Calu3 (cell line): ENCODE measurements around the gene MYO1B. TPM values are rescaled to one million over a fixed set of nuclear protein-coding genes. Genes with fewer than 3 reads are reported as not detected.

Experiments used
- BruUV-seq: library from RNA; stranded (reverse); fragments of 400-500 nt; replicated peaks from 2 replicates; lab custom pipeline; 2021; lab: Mats Ljungman, UMichigan
- CTCF ChIA-PET: fragments of 300-600 bp; sonication (Branson Sonifier 250); formaldehyde crosslinking; loops from one replicate; lab custom pipeline; 2022; ENCODE audit warnings: antibody characterized with exemption; lab: Charles Lee
- DNase-seq: peaks from one replicate; pipeline ENCODE4 v3.0.0; 2022
- H3K27ac Mint-ChIP-seq: one replicate; pipeline ENCODE4 v1.8.0; 2022; ENCODE audit warnings: mixed read lengths; ENCODE audit not compliant: unreplicated experiment
- H3K27me3 Mint-ChIP-seq: one replicate; pipeline ENCODE4 v1.8.0; 2022; ENCODE audit warnings: mixed read lengths; ENCODE audit not compliant: unreplicated experiment
- H3K36me3 Mint-ChIP-seq: one replicate; pipeline ENCODE4 v1.8.0; 2022; ENCODE audit warnings: mild to moderate bottlenecking, moderate library complexity, mixed read lengths; ENCODE audit not compliant: insufficient read depth, unreplicated experiment
- H3K4me1 Mint-ChIP-seq: one replicate; pipeline ENCODE4 v1.8.0; 2022; ENCODE audit warnings: mild to moderate bottlenecking, low read depth, mixed read lengths; ENCODE audit not compliant: unreplicated experiment
- H3K4me3 Mint-ChIP-seq: one replicate; pipeline ENCODE4 v1.8.0; 2022; ENCODE audit warnings: mild to moderate bottlenecking, low read depth, moderate library complexity, mixed read lengths; ENCODE audit not compliant: unreplicated experiment
- H3K9me3 Mint-ChIP-seq: one replicate; pipeline ENCODE4 v1.8.0; 2022; ENCODE audit warnings: low read depth, mixed read lengths; ENCODE audit not compliant: unreplicated experiment
- CTCF ChIP-seq: fragments of 200-600 bp; IDR thresholded peaks from one replicate; pipeline ENCODE4 v1.8.0; 2022; ENCODE audit warnings: antibody characterized with exemption; ENCODE audit not compliant: unreplicated experiment
- intact Hi-C: fragments of 100-400 bp; cut with micrococcal nuclease; formaldehyde crosslinking; loops from one replicate; pipeline ENCODE4 v1.10.0; 2022; ENCODE audit not compliant: unreplicated experiment
- total RNA-seq: library from RNA; stranded (reverse); gene quantifications from 2 replicates; pipeline ENCODE4 v1.2.3, GENCODE V29; 2022

MYO1B gene
- total RNA-seq, 1 experiment from 2014 or later, result 64.5 TPM

GRCh38 chr2:191421950-191422349 lies 176.7 kb downstream of the MYO1B start:
- no peak overlapping the region for H3K27ac Mint-ChIP-seq
- intact Hi-C loops, result no loop called here
- CTCF ChIA-PET, result interaction anchor here (1.0 kb wide), 1 partner anchor 203 kb away, joined by 3 read pairs; no protein-coding TSS in a partner anchor

GRCh38 chr2:191427031-191427430 lies 181.8 kb downstream of the MYO1B start:
- intact Hi-C loops, result no loop called here
- Mint-ChIP-seq H3K27ac (no peak overlapping the region), H3K36me3 (no peaks in the 10 kb centered on the region), H3K27me3 (no peaks in the 10 kb centered on the region), H3K4me1 (no peaks in the 10 kb centered on the region), H3K4me3 (no peak overlapping the region), H3K9me3 (no peaks in the 10 kb centered on the region)
- no peak for TF ChIP-seq CTCF
- BruUV-seq, result no TSS peak
- DNase-seq, result no peak
- CTCF ChIA-PET, result no interaction called here

More at GRCh38 chr2:191421950-191422349, 176.7 kb downstream of the MYO1B start:
- Mint-ChIP-seq H3K4me3 (no peak overlapping the region), H3K9me3 (no peaks in the 10 kb centered on the region), H3K27me3 (no peaks in the 10 kb centered on the region), H3K4me1 (no peaks in the 10 kb centered on the region), H3K36me3 (peaks cover 3% of the 10 kb centered on the region)
- no peak for DNase-seq
- BruUV-seq, result no TSS peak
- no peak for TF ChIP-seq CTCF

- Mint-ChIP-seq H3K27me3 (no peaks in the 10 kb centered on the region), H3K4me1 (no peaks in the 10 kb centered on the region), H3K27ac (no peak overlapping the region), H3K36me3 (no peaks in the 10 kb centered on the region), H3K9me3 (no peaks in the 10 kb centered on the region), H3K4me3 (no peak overlapping the region)
- CTCF ChIA-PET, result no interaction called here
- BruUV-seq, result TSS peak; percentile 4
- TF ChIP-seq CTCF, result no peak
- no peak for DNase-seq
- intact Hi-C loops, result no loop called here
These were observed 182.9 kb downstream of the MYO1B start for GRCh38 chr2:191428141-191428540.

GRCh38 chr2:191430476-191430875 lies 185.3 kb downstream of the MYO1B start:
- BruUV-seq, result no TSS peak
- H3K4me3 Mint-ChIP-seq, result no peak overlapping the region
- CTCF ChIA-PET, result no interaction called here
- no peaks in the 10 kb centered on the region for H3K27me3 Mint-ChIP-seq
- no peak for DNase-seq
- H3K9me3 Mint-ChIP-seq, result no peaks in the 10 kb centered on the region
- no peak overlapping the region for H3K27ac Mint-ChIP-seq
- no peaks in the 10 kb centered on the region for H3K4me1 Mint-ChIP-seq
- intact Hi-C loops, result no loop called here
- no peak for TF ChIP-seq CTCF
- no peaks in the 10 kb centered on the region for H3K36me3 Mint-ChIP-seq
